Loucy (cell line): ENCODE data around the gene AGPAT1.
A peak's percentile ranks its signal among the peaks of the same experiment; 100 is the strongest.

Source experiments
- H2AFZ ChIP-seq: fragments of 200-600 bp; sonication (generic); 2 replicates; pipeline ENCODE4 v1.6.0; 2016; ENCODE audit warnings: antibody characterized with exemption, mild to moderate bottlenecking, low read length, moderate library complexity
- H3F3A ChIP-seq: fragments of 200-600 bp; 2 replicates; pipeline ENCODE4 v1.6.0; 2016; ENCODE audit warnings: antibody characterized with exemption, low read depth, mild to moderate bottlenecking
- H3K27me3 ChIP-seq: fragments of 200-600 bp; sonication (generic); 2 replicates; pipeline ENCODE4 v1.6.1; 2014; ENCODE audit warnings: low read length, mild to moderate bottlenecking; ENCODE audit not compliant: insufficient read depth, poor library complexity, severe bottlenecking
- H3K36me3 ChIP-seq: fragments of 200-600 bp; sonication (generic); 2 replicates; pipeline ENCODE4 v1.6.1; 2016; ENCODE audit warnings: low read length; ENCODE audit not compliant: insufficient read depth
- H3K4me1 ChIP-seq: fragments of 200-600 bp; sonication (generic); 2 replicates; pipeline ENCODE4 v1.5.1; 2014; ENCODE audit warnings: low read length, mild to moderate bottlenecking; ENCODE audit not compliant: insufficient read depth, poor library complexity, severe bottlenecking
- H3K4me2 ChIP-seq: fragments of 200-600 bp; sonication (generic); 2 replicates; pipeline ENCODE4 v1.6.0; 2014; ENCODE audit warnings: antibody characterized with exemption, low read length, low read depth, mild to moderate bottlenecking; ENCODE audit not compliant: poor library complexity, severe bottlenecking
- H3K4me3 ChIP-seq: fragments of 200-600 bp; sonication (generic); 2 replicates; pipeline ENCODE4 v1.5.1; 2014; ENCODE audit warnings: low read length, mild to moderate bottlenecking, mixed read lengths; ENCODE audit not compliant: poor library complexity, severe bottlenecking
- H3K79me2 ChIP-seq: fragments of 200-600 bp; sonication (generic); 2 replicates; pipeline ENCODE4 v1.6.1; 2014; ENCODE audit warnings: low read length; ENCODE audit not compliant: insufficient read depth
- H3K9ac ChIP-seq: fragments of 200-600 bp; sonication (generic); 2 replicates; pipeline ENCODE4 v1.6.0; 2014; ENCODE audit warnings: mild to moderate bottlenecking, low read depth, low read length, moderate library complexity; ENCODE audit not compliant: poor library complexity, severe bottlenecking
- H3K9me2 ChIP-seq: fragments of 200-600 bp; sonication (generic); replicated peaks from 2 replicates; pipeline ENCODE4 v1.6.1; 2016; ENCODE audit warnings: low read depth, low read length, mixed read lengths
- H3K9me3 ChIP-seq: fragments of 200-600 bp; sonication (generic); 2 replicates; pipeline ENCODE4 v1.6.1; 2014; ENCODE audit warnings: mild to moderate bottlenecking, antibody characterized with exemption, low read length, low read depth; ENCODE audit not compliant: insufficient read depth
- H4K20me1 ChIP-seq: fragments of 200-600 bp; sonication (generic); 2 replicates; pipeline ENCODE4 v1.6.0; 2014; ENCODE audit warnings: antibody characterized with exemption, low read length, mild to moderate bottlenecking; ENCODE audit not compliant: insufficient read depth, poor library complexity, severe bottlenecking
- CTCF ChIP-seq: fragments of 200-600 bp; sonication (generic); conservative IDR thresholded peaks from 2 replicates; pipeline ENCODE4 v1.5.1; 2014; ENCODE audit warnings: mild to moderate bottlenecking, antibody characterized with exemption, low read length
- EZH2phosphoT487 ChIP-seq: fragments of 200-600 bp; IDR thresholded peaks from 2 replicates; pipeline ENCODE4 v1.6.1; 2018; ENCODE audit warnings: antibody characterized with exemption, mild to moderate bottlenecking, moderate library complexity, borderline replicate concordance

The AGPAT1 gene

GRCh38 chr6:32195902-32196681 lies 20.2 kb upstream of the AGPAT1 start:
- Histone ChIP-seq H3K4me2 (peak overlapping the region; percentile 84), H2AFZ (peak overlapping the region; percentile 86), H3F3A (no peaks in the 10 kb centered on the region), H3K9ac (peak overlapping the region; percentile 100), H3K79me2 (peaks cover 48% of the 10 kb centered on the region), H3K36me3 (no peaks in the 10 kb centered on the region), H3K9me3 (no peaks in the 10 kb centered on the region), H3K9me2 (no peaks in the 10 kb centered on the region), H4K20me1 (no peaks in the 10 kb centered on the region), H3K27me3 (no peaks in the 10 kb centered on the region), H3K4me1 (peaks cover 48% of the 10 kb centered on the region), H3K4me3 (peak overlapping the region; percentile 99)
- TF ChIP-seq CTCF (no peak), EZH2phosphoT487 (no peak)

- no peak overlapping the region for H2AFZ ChIP-seq
- H3K4me1 ChIP-seq = peaks cover 52% of the 10 kb centered on the region
- H4K20me1 ChIP-seq = no peaks in the 10 kb centered on the region
- peak overlapping the region; percentile 99 for H3K4me3 ChIP-seq
- no peaks in the 10 kb centered on the region for H3K36me3 ChIP-seq
- no peaks in the 10 kb centered on the region for H3F3A ChIP-seq
- no peaks in the 10 kb centered on the region for H3K9me3 ChIP-seq
- peak overlapping the region; percentile 100 for H3K9ac ChIP-seq
- TF ChIP-seq CTCF = no peak
- TF ChIP-seq EZH2phosphoT487 = no peak
- H3K4me2 ChIP-seq = no peak overlapping the region
- H3K9me2 ChIP-seq = no peaks in the 10 kb centered on the region
- peaks cover 53% of the 10 kb centered on the region for H3K79me2 ChIP-seq
- no peaks in the 10 kb centered on the region for H3K27me3 ChIP-seq
Measured at GRCh38 chr6:32195652-32195901, 19.7 kb upstream of the AGPAT1 start.

- Histone ChIP-seq H3K9me2 (no peaks in the 10 kb centered on the region), H3K4me1 (peaks cover 52% of the 10 kb centered on the region), H2AFZ (peak overlapping the region; percentile 35; the same call in 1 of the 2 replicates), H3K4me3 (peak overlapping the region; percentile 91), H3F3A (no peaks in the 10 kb centered on the region), H3K27me3 (no peaks in the 10 kb centered on the region), H3K4me2 (peak overlapping the region; percentile 99), H4K20me1 (no peaks in the 10 kb centered on the region), H3K79me2 (peaks cover 58% of the 10 kb centered on the region), H3K9ac (peak overlapping the region; percentile 96), H3K9me3 (no peaks in the 10 kb centered on the region), H3K36me3 (no peaks in the 10 kb centered on the region)
- TF ChIP-seq CTCF (peak; percentile 82), EZH2phosphoT487 (no peak)
Measured at GRCh38 chr6:32194825-32195651, 19.2 kb upstream of the AGPAT1 start.
